ENCODE results near the gene ATG4D. TPM values are rescaled to one million over a fixed set of nuclear protein-coding genes. Genes with fewer than 3 reads are reported as not detected.
"Not testable (repeated sequence)": the region's sequence is repeated elsewhere in the genome, so short reads cannot be mapped to it uniquely, and the experiment has no call there.

The ATG4D gene
- total and polyA plus RNA-seq, 4 donors = 4.7 to 44.4 (median 11.1) TPM

DNA sequence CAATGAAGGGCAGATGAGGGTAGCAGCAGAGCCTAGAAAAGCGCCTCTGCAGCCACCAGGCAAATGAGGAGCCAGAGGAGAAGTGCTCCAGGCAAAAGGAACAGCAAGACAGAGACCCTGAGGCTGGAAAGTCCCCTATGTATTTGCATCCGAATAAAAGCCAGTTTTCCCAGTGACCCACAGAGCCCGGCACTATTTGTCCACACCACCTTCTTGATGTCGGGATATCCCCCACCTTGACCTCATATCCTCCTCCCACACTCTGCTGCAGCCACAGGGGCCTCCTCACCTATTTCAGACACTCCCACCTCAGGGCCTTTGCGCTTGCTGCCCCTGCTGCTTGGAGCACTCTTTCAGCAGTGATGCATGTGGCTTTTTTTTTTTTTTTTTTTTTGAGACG is 6.6 kb downstream of the ATG4D start:
- WGBS = 95% methylated on average over 6 of the region's 6 CpGs

GRCh38 chr19:10551006-10551405 is 7.3 kb downstream of the ATG4D start:
- H3K27me3 ChIP-seq (ENCODE audit: control insufficient read depth in 4 of 4, insufficient read depth in 4 of 4, low read length in 3 of 4); H3K27ac ChIP-seq (ENCODE audit: low read depth in 1 of 2, low read length in 2 of 2); H3K4me1 ChIP-seq (ENCODE audit: control insufficient read depth in 4 of 4, insufficient read depth in 4 of 4, low read length in 3 of 4); H3K4me3 ChIP-seq (ENCODE audit: low read depth in 1 of 3, low read length in 3 of 3); H3K9ac ChIP-seq (ENCODE audit: low read depth in 1 of 2, low read length in 2 of 2); DNase-seq (ENCODE audit: low spot score); H3K9me3 ChIP-seq (ENCODE audit: control insufficient read depth in 4 of 4, low read length in 3 of 4): not testable (repeated sequence)
- peaks cover 33 to 67% (median 51%) of the 10 kb centered on the region in 4 donors for H3K36me3 ChIP-seq (ENCODE audit: control insufficient read depth in 4 of 4, insufficient read depth in 3 of 4, low read depth in 1 of 4, low read length in 3 of 4)
- 89% methylated on average over 9 of the region's 9 CpGs for WGBS

More for the DNA sequence above, 6.6 kb downstream of the ATG4D start:
- Histone ChIP-seq H3K9ac (ENCODE audit: low read depth in 1 of 2, low read length in 2 of 2) (no peak overlapping the region), H3K36me3 (ENCODE audit: control insufficient read depth in 4 of 4, insufficient read depth in 3 of 4, low read depth in 1 of 4, low read length in 3 of 4) (peaks cover 33 to 60% (median 46%) of the 10 kb centered on the region in 4 donors), H3K4me3 (ENCODE audit: low read depth in 1 of 3, low read length in 3 of 3) (no peak overlapping the region), H3K4me1 (ENCODE audit: control insufficient read depth in 4 of 4, insufficient read depth in 4 of 4, low read length in 3 of 4) (peaks cover 0 to 6% (median under 1%) of the 10 kb centered on the region in 4 donors), H3K9me3 (ENCODE audit: control insufficient read depth in 4 of 4, low read length in 3 of 4) (no peaks in the 10 kb centered on the region), H3K27ac (ENCODE audit: low read depth in 1 of 2, low read length in 2 of 2) (no peak overlapping the region), H3K27me3 (ENCODE audit: control insufficient read depth in 4 of 4, insufficient read depth in 4 of 4, low read length in 3 of 4) (no peaks in the 10 kb centered on the region)
- DNase-seq (ENCODE audit: low spot score) = no peak
- TF ChIP-seq, protein P1, sequence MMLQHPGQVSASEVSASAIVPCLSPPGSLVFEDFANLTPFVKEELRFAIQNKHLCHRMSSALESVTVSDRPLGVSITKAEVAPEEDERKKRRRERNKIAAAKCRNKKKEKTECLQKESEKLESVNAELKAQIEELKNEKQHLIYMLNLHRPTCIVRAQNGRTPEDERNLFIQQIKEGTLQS (IDR thresholded peaks at IDR 0.05) = no peak
- TF ChIP-seq GABPA (IDR thresholded peaks at IDR 0.05 in 1 of 2, conservative IDR thresholded peaks at IDR 0.05 in 1 of 2) (no peak), TAF1 (conservative IDR thresholded peaks at IDR 0.05) (no peak), RAD21 (IDR thresholded peaks at IDR 0.05) (no peak), FOXA2 (IDR thresholded peaks at IDR 0.05) (no peak), RXRA (IDR thresholded peaks at IDR 0.05) (no peak), HNF4G (IDR thresholded peaks at IDR 0.05) (no peak), SP1 (IDR thresholded peaks at IDR 0.05) (no peak), CTCF (IDR thresholded peaks at IDR 0.05; ENCODE audit: low read depth, low read length, missing input control) (no peak), YY1 (IDR thresholded peaks at IDR 0.05) (no peak), MAX (IDR thresholded peaks at IDR 0.05) (no peak), JUND (IDR thresholded peaks at IDR 0.05) (no peak), FOXA1 (IDR thresholded peaks at IDR 0.05) (no peak), EGR1 (IDR thresholded peaks at IDR 0.05; ENCODE audit: low read depth in 2 of 2) (no peak), HNF4A (conservative IDR thresholded peaks at IDR 0.05) (no peak), REST (IDR thresholded peaks at IDR 0.05) (no peak)
- TF ChIP-seq, protein P2, sequence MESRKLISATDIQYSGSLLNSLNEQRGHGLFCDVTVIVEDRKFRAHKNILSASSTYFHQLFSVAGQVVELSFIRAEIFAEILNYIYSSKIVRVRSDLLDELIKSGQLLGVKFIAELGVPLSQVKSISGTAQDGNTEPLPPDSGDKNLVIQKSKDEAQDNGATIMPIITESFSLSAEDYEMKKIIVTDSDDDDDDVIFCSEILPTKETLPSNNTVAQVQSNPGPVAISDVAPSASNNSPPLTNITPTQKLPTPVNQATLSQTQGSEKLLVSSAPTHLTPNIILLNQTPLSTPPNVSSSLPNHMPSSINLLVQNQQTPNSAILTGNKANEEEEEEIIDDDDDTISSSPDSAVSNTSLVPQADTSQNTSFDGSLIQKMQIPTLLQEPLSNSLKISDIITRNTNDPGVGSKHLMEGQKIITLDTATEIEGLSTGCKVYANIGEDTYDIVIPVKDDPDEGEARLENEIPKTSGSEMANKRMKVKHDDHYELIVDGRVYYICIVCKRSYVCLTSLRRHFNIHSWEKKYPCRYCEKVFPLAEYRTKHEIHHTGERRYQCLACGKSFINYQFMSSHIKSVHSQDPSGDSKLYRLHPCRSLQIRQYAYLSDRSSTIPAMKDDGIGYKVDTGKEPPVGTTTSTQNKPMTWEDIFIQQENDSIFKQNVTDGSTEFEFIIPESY (IDR thresholded peaks at IDR 0.05) = no peak
